ENCODE results near the gene TUBB4A.

GRCh38 chr19:6494438-6495036, 7.6 kb downstream of the TUBB4A start:
- TF ChIP-seq CTCF (conservative IDR thresholded peaks at IDR 0.05) (no peak), EZH2 (IDR thresholded peaks at IDR 0.05; ENCODE audit: low read depth) (no peak)
